Lung microvascular endothelial cell (primary cell): ENCODE data around the gene HLA-DOA. TPM values are rescaled to one million over a fixed set of nuclear protein-coding genes. Genes with fewer than 3 reads are reported as not detected.

Experiments
- DNase-seq, 2 donors: peaks; one replicate each; pipeline versions ENCODE4 v3.0.0 to v3.0.0-alpha.2; 2010; ENCODE audit warnings: low read depth in 2 of 2
- total RNA-seq: library from RNA; depleted of rRNA; stranded (reverse); fragments of >200 nt; gene quantifications from 2 replicates; pipeline ENCODE4 v1.2.1, GENCODE V29; 2014

HLA-DOA gene
- total RNA-seq, 1 donor from 2014 or later: not detected

GRCh38 chr6:33017018-33017417 is 7.6 kb upstream of the HLA-DOA start:
- DNase-seq: no peak

GRCh38 chr6:33015798-33016197 is 6.4 kb upstream of the HLA-DOA start:
- no peak for DNase-seq

- DNase-seq: peak; percentile 86 to 87
These were observed 5.6 kb upstream of the HLA-DOA start for GRCh38 chr6:33014841-33015634.

GRCh38 chr6:33013608-33014007 is 4.2 kb upstream of the HLA-DOA start:
- no peak for DNase-seq

- no peak for DNase-seq
These were observed 965 bp upstream of the HLA-DOA start for GRCh38 chr6:33010356-33010755.

DNA sequence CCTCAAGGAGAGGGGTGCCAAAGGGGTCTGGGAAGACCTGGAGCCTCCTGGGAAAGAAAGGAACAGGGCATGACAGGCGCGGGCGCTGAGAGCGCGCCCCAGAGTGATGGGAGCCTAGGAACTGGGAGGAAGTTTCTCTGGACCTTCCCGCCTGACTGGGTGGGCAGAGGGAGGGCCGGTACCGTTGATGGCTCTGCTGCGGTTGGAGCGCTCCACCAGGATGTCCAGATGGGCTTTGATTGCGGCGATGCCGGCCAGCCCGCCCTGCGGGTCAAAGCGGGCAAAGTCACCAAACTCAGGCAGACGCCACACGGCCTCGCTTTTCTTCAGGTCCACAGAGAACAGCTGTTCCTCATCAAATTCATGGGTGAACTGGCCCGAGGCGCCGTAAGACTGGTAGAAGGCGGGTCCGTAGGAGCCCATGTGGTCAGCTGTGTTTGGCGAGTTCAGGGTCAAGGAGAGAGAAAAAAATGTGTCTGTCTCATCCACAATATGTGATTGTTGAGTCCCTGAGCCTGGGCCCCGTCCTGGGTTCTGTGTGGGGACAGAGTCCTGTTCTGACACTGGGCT is 1.5 kb downstream of the HLA-DOA start:
- DNase-seq: no peak

GRCh38 chr6:33004940-33005339 is 4.5 kb downstream of the HLA-DOA start:
- no peak for DNase-seq

DNA sequence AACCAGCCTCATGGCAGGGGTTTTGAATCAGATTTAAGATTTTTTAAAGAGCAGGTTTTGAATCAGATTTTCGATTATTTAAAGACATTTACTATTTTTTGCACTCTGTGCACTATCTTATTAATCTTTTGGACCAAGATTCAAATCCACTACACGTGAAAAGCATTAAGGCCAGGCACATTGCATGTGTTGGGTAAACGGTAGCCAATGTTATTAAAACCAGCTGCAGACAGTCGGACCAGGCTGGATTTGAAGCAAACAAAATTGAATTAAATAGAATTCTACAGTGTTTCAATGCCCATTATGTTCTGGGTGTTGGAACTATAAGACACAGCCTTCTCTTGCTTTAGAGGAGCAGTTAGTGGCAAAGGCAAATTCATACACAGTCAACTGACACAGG is 7.7 kb downstream of the HLA-DOA start:
- DNase-seq: no peak

- peak; percentile 19 to 23 for DNase-seq
These were observed 9.3 kb downstream of the HLA-DOA start for GRCh38 chr6:33000055-33000454.

GRCh38 chr6:32995448-32995847 is 13.9 kb downstream of the HLA-DOA start:
- DNase-seq: no peak

DNA sequence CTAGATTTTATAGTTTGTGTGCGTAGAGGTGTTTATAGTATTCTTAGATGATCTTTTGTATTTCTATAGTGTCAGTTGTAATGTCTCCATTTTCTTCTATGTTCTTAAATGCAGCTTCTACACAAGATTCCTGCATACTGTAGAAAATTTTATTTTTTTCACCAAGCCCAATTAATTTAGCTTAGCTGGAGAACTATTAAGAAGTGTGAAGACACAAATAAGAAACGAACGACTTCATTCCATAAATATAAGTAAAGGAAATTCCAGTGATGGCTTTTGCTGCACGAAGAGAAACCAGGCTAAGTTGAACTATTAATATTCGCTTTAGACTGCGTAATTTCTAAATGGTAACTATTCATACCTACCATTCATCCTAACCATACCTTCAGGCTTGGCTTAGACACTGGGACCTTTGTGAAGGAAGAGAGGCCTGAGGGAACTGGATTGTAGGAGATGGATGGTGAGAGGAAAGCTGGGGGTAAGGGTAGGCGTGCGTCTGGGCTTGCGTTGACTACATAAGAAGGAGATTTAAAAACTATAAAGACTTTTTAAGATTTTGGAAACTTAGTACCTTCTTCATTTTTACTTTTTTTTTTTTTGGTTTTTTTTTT is 15.9 kb downstream of the HLA-DOA start:
- no peak for DNase-seq

GRCh38 chr6:32991972-32992371 is 17.4 kb downstream of the HLA-DOA start:
- no peak for DNase-seq

DNA sequence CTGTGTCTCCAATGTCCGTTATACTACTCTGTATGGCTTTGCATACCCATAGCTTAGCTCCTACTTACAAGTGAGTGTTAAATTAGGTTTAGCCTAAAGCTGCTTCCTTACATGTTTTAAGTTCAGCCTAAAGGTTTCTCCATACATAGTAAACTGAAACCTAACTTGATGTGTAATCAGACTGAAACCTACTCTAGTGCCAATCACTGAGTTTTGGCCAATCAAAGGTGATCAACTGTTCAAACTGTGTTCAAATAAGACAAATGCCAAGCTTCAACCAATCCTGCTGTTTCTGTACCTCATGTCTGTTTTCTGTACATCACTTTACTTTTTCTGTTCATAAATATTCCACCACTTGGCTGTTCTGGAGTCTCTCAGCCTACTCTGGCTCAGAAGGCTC is 20.0 kb downstream of the HLA-DOA start:
- no peak for DNase-seq

DNA sequence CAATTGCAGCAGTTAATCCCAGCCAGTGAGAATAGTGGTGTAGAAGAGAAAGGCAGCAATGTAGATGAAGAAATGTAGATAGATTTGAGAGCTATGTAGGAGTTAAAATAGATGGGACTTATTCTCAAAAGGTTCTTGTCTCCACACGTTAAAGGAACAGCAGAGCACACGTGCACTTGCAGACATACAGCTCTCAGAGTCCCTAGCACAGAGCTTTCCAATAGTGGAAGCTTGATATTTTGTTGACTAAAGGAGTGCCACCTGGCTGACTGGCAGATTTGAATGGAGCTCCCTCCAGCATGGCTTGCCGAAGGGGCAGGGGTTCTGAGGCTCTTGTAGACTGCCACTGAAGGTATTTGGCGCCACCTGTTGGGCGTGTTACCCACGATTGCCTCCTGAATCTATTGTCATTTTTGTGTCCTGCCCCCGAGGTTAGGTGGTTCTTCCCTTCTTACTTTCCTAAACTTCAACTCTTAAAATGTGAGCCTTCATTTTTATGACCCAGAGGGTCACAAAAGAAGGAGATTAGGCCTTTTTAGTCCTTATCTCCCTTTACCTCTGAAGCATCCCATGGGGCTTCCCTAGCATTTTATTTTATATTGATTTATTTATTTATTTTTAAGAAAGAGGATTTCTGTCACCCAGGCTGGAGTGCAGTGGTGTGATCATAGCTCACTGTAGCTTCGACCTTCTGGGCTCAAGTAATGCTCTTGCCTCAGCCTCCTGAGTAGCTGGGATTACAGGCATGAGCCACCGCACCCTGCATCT is 24.6 kb downstream of the HLA-DOA start:
- DNase-seq: peak; percentile 88 to 91

DNA sequence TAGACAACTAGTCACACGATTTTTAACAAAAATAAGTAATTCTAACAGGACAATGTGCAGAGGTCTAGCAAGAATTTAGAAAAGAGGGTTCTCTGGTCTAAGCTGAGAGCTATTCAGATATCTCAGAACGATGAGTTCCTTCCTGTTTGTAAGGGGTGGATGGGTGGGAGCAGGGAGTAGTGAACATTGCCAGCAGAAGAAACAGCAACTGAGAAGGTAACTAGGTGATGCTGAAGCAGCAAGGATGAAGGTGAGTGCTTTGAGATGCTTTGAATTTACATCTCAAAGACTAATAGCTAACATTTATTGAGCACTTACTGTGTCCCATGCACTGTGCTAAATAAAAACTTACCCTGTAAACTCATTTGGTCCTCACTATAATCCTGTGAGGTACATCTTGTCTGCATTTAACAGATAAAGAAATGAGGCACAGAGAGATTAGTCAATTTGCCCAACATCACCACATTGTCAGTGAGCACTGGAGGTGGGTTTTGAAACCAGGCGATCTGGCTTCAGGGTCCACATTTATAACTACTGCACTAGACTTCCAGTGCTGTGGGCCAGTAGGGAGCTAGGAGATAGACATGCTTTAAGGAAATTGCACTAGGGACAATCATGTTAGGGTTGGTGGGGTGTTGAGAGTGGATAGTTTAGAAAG is 25.3 kb downstream of the HLA-DOA start:
- no peak for DNase-seq

- DNase-seq: no peak
These were observed 25.9 kb downstream of the HLA-DOA start for GRCh38 chr6:32983493-32983848.

DNA sequence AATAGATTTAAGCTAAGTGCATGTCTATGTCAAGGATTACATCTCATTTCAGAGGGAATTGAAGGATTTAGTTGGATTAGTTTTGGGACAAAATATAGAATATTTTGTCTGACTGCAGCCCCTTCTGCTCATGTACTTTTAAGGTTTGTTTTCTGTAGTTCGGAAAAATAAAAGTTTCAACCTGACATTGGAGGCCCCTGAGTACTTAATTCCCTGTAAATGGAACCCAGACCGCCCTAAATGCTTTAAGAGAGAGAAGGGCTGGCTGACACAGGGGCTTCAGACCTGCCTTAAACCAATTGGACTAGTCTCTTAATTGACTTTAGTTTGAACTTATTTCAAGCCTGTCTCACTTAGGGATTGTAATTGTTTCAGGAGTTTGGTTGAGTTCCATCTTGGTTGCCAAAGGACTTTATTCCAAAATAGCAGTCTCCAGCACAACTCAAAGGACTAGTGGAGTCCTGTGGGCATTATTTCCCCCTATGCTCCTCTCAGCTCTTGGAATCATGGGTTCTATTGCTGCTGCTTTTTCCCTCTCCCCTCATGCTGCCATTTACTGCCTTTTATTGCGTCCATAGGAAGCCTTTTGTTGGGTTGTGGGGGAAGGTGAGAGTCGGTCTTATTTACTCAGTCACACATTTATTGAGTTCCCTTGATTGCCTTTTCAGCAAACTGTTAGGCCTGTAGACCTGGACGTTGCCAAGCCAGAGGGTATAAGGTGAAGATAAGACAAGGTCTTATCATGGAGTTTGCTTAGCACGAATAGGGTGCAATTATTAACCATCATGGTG is 26.5 kb downstream of the HLA-DOA start:
- DNase-seq: no peak

DNA sequence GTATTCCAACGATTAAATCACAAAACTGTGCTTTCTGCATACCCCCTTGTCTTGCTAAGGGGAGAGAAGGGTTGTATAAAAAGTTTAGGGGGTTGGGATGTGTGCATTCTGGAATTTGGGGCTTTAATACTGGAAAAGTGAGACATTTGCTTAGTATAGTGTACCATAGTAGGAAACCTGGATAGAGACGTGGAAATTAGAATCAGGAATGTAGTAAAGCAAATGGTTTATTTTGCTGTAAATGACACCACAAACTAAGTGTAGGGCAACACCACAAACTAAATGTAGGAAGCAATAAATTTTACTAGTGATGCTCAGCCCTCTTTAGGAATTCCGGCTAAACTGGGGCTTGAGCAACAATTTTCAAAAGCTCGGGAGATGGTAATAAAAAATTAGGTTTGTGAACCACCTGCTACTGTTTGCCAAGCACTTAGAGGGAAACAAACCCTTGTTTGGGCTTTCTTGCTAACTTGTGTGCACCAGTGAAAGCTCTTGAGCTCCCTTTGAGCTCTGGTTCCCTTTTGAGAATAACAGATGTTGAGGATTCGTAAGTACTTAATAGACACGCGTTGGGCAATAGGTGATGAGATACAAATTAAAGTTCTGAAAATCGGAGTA is 27.2 kb downstream of the HLA-DOA start:
- DNase-seq: no peak

DNA sequence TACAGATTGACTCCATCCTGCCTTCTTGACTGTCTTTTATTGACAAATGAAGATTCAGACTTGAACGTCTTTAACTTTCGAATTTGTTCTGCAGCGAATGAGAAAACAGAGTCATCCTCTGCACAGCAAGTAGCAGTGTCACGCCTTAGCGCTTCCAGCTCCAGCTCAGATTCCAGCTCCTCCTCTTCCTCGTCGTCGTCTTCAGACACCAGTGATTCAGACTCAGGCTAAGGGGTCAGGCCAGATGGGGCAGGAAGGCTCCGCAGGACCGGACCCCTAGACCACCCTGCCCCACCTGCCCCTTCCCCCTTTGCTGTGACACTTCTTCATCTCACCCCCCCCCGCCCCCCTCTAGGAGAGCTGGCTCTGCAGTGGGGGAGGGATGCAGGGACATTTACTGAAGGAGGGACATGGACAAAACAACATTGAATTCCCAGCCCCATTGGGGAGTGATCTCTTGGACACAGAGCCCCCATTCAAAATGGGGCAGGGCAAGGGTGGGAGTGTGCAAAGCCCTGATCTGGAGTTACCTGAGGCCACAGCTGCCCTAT is 28.8 kb downstream of the HLA-DOA start:
- no peak for DNase-seq
